ENCODE data around the gene TARS3. TPM values are rescaled to one million over a fixed set of nuclear protein-coding genes. Genes with fewer than 3 reads are reported as not detected.
A peak's percentile ranks its signal among the peaks of the same experiment; 100 is the strongest.

The TARS3 gene
- total and polyA plus RNA-seq, 3 experiments from 2014 or later, result 10.0 to 17.7 (median 10.7) TPM

DNA sequence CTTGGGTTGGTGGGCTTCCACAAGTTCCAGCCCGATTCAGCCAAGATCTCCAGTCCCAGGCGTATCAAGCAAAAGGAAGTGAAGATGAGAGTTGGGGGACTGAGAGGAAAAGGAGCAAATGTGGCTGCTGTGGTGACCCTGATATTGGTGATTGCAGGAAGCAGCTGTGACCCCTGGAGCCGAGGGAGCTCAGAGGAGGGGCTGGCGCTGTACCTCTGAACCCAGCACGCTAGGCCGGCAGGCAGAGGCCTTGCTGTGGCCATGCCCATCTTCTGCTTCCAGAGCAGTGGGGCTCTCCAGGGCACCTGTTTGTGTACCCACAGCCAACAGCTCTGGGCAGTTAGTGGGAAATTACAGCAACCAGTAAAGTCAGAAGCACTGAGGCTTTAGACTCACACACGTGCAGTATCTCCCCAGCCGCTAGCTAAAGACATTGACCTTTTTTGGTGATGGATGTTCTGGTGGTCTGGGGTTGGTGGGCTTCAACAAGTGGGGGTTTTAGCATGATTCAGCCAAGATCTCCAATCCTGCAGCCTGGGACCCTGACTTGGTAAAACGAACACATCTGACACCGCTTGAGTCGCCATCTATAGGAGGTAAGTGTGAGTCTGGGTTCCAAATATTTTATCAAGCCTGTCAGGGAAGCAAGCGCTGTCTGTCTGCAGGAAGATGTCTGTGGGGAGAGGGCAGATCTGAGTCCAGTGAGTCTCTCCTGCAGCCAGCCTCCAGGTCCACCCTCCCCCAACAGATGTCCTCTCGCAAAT, 105.2 kb downstream of the TARS3 start:
- peaks cover 2 to 48% (median 19%) of the 10 kb centered on the region in 3 donors for H3K36me3 Mint-ChIP-seq

DNA sequence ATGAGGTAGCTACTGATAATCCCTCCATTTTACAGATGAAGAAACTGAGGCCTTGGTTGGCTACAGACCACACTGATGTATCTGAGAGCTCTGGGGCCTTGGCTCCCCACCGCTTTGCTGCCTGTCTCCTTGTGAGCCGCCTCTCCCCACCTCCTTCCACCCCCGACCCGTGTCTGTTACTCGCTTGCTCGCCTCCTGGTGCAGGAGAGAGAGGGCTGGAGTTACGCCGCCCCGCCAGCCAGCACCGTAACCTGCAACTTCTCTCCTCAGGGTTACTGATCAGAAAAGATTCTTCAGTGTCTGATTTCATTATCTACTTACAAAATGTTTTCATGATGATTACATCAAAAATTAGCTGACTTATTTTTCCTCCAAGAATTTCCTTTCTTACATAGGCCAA, 106.2 kb downstream of the TARS3 start:
- peaks cover 0 to 1% (median 0%) of the 10 kb centered on the region in 5 donors for H3K9me3 Mint-ChIP-seq
- peak overlapping the region in 2 of 8 donors; percentile 43 to 57 for H3K27ac Mint-ChIP-seq
- CTCF ChIA-PET, result no interaction called here
- DNase-seq, result no peak
- H3K36me3 ChIP-seq (ENCODE audit: insufficient read depth, low read length), result no peaks in the 10 kb centered on the region
- H3K27me3 ChIP-seq (ENCODE audit: insufficient read depth, low read length, poor library complexity, severe bottlenecking), result no peaks in the 10 kb centered on the region
- H3K27ac ChIP-seq (ENCODE audit: low read depth, low read length), result no peak overlapping the region
- no peaks in the 10 kb centered on the region for H3K27me3 Mint-ChIP-seq
- H3K4me1 ChIP-seq (ENCODE audit: insufficient read depth, low read length), result peaks cover 8% of the 10 kb centered on the region
- H3K9me3 ChIP-seq (ENCODE audit: low read length), result no peaks in the 10 kb centered on the region
- POLR2A ChIA-PET, result no interaction called here
- H3K4me1 Mint-ChIP-seq, result peaks cover 12 to 16% (median 14%) of the 10 kb centered on the region in 3 donors
- peaks cover 0 to 40% (median 11%) of the 10 kb centered on the region in 3 donors for H3K36me3 Mint-ChIP-seq
- H3K4me3 ChIP-seq (ENCODE audit: low read length), result no peak overlapping the region
- H3K4me3 Mint-ChIP-seq, result no peak overlapping the region

More for the DNA sequence above, 105.2 kb downstream of the TARS3 start:
- ChIA-PET CTCF (no interaction called here), POLR2A (no interaction called here)
- no peak for DNase-seq
- Histone ChIP-seq H3K4me3 (ENCODE audit: low read length) (no peak overlapping the region), H3K27me3 (ENCODE audit: insufficient read depth, low read length, poor library complexity, severe bottlenecking) (no peaks in the 10 kb centered on the region), H3K4me1 (ENCODE audit: insufficient read depth, low read length) (peaks cover 8% of the 10 kb centered on the region), H3K27ac (ENCODE audit: low read depth, low read length) (no peak overlapping the region), H3K36me3 (ENCODE audit: insufficient read depth, low read length) (no peaks in the 10 kb centered on the region), H3K9me3 (ENCODE audit: low read length) (no peaks in the 10 kb centered on the region)
- H3K9me3 Mint-ChIP-seq, result peaks cover 0 to 4% (median 3%) of the 10 kb centered on the region in 5 donors
- no peak overlapping the region for H3K4me3 Mint-ChIP-seq
- no peak overlapping the region for H3K27ac Mint-ChIP-seq
- no peaks in the 10 kb centered on the region for H3K27me3 Mint-ChIP-seq
- H3K4me1 Mint-ChIP-seq, result peaks cover 19 to 26% (median 23%) of the 10 kb centered on the region in 3 donors

DNA sequence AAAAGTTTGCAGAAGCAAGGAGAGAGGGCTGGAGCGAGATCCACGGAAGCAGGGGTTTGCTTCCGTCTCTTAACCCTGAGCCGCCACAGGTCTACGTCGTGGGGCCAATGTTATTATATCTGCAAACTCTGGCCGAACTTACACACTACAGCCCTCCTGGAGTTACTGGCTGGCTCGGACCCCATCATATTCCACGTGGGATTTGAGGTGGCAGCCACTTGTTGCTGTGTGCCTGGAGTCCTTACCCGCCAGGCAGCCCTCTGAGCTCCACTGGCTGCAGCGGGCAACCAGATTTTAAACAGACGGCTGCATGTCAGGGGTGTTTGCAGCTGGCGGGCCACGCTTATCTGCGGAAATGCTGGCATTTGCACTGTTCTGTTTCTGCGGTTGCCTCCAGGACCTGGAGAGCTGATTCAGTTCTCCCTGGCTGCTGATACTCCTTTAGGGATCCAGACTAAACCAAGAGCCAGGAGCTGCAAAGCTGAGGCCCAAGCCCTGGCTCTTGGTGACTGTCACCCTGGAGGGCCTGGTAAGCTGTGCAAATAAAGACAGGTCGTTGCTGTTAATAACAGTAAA, 106.8 kb downstream of the TARS3 start:
- Histone ChIP-seq H3K9me3 (ENCODE audit: low read length) (no peaks in the 10 kb centered on the region), H3K27ac (ENCODE audit: low read depth, low read length) (no peak overlapping the region), H3K27me3 (ENCODE audit: insufficient read depth, low read length, poor library complexity, severe bottlenecking) (no peaks in the 10 kb centered on the region), H3K4me3 (ENCODE audit: low read length) (no peak overlapping the region), H3K4me1 (ENCODE audit: insufficient read depth, low read length) (peaks cover 7% of the 10 kb centered on the region), H3K36me3 (ENCODE audit: insufficient read depth, low read length) (no peaks in the 10 kb centered on the region)
- Mint-ChIP-seq H3K36me3 (peaks cover 0 to 36% (median 9%) of the 10 kb centered on the region in 3 donors), H3K4me1 (peaks cover 8 to 10% (median 10%) of the 10 kb centered on the region in 3 donors), H3K27ac (peak overlapping the region in 1 of 8 donors; percentile 72), H3K9me3 (no peaks in the 10 kb centered on the region), H3K27me3 (no peaks in the 10 kb centered on the region), H3K4me3 (no peak overlapping the region)
- ChIA-PET CTCF (no interaction called here), POLR2A (no interaction called here)
- no peak for DNase-seq

DNA sequence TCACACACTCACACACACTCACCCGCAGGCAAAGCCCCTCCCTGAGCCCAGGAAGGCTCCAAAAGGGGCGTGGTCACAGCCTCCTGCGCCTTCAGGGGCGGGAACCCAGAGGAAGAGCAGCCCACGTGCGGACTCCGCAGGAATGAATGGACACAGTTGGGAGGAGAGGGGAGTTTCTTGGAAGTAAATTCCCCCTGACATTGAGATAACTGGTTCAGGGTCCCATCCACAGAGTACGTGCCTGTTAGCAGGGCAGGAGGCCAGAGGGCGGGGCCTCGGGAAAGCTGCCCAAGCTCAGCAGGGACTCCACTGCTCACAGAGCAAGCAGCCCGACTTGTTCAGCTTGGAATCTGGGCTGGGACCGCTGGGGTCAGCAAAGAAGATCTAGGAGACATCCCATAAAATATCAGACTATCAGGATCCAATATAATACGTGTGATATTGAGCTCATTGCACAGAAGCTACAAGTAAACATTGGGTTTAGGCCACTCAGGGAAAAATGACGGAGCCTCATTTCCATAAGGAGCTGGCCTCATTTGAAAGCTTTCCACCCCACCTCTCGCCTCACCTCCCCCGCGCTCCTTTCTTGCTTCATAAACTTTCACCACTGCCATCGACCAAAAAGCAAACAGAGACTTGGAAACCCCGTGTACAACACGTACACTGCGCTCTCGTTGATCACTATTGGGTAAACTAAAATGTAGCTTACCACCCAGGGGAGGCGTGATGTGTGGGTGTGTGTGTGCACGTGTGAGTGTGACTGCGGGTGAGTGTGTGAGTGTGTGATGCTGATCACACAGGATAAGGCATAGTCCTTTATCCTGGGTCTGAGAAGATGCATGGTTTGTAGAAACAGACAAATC, 108.1 kb downstream of the TARS3 start:
- Mint-ChIP-seq H3K27ac (no peak overlapping the region), H3K4me3 (no peak overlapping the region), H3K27me3 (no peaks in the 10 kb centered on the region), H3K9me3 (no peaks in the 10 kb centered on the region), H3K4me1 (peaks cover 0 to 1% (median 0%) of the 10 kb centered on the region in 3 donors), H3K36me3 (peaks cover 0 to 29% (median 4%) of the 10 kb centered on the region in 3 donors)
- no peak overlapping the region for H3K4me3 ChIP-seq (ENCODE audit: low read length)
- no peaks in the 10 kb centered on the region for H3K27me3 ChIP-seq (ENCODE audit: insufficient read depth, low read length, poor library complexity, severe bottlenecking)
- ChIA-PET POLR2A (no interaction called here), CTCF (no interaction called here)
- no peak overlapping the region for H3K27ac ChIP-seq (ENCODE audit: low read depth, low read length)
- no peaks in the 10 kb centered on the region for H3K36me3 ChIP-seq (ENCODE audit: insufficient read depth, low read length)
- no peaks in the 10 kb centered on the region for H3K4me1 ChIP-seq (ENCODE audit: insufficient read depth, low read length)
- no peak for DNase-seq
- no peaks in the 10 kb centered on the region for H3K9me3 ChIP-seq (ENCODE audit: low read length)

DNA sequence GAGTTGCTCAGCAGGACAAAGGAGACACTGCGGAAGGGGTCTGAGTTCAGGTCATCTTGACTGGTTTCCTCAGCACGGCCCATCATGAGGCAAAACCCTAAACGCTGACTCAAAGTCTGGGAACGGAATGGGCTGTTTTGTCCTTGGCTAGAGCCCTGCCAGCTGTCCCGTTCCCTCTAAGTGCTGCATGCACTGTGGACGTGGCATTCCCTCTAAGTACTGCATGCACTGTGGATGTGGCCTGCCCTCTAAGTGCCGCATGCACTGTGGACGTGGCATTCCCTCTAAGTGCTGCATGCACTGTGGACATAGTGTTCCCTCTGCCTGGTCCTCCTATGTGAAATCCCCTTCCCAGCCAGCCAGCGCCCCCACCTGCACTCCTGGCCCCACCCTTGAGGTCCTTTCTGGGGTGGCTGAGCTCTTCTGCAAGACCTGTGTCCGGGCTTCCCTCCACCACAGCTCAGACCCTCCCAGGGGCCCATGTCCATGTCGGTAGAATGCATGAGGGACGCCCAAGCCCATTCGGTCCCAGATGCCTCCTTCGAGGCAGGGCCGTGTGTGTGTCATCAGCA, 108.8 kb downstream of the TARS3 start:
- no peak overlapping the region for H3K4me3 ChIP-seq (ENCODE audit: low read length)
- no peaks in the 10 kb centered on the region for H3K36me3 ChIP-seq (ENCODE audit: insufficient read depth, low read length)
- ChIA-PET POLR2A (no interaction called here), CTCF (no interaction called here)
- Mint-ChIP-seq H3K36me3 (peaks cover 0 to 23% (median 1%) of the 10 kb centered on the region in 3 donors), H3K27ac (no peak overlapping the region), H3K27me3 (no peaks in the 10 kb centered on the region), H3K9me3 (no peaks in the 10 kb centered on the region), H3K4me3 (no peak overlapping the region), H3K4me1 (peaks cover 0 to 1% (median 0%) of the 10 kb centered on the region in 3 donors)
- H3K9me3 ChIP-seq (ENCODE audit: low read length), result no peaks in the 10 kb centered on the region
- no peak overlapping the region for H3K27ac ChIP-seq (ENCODE audit: low read depth, low read length)
- H3K4me1 ChIP-seq (ENCODE audit: insufficient read depth, low read length), result no peaks in the 10 kb centered on the region
- no peak for DNase-seq
- H3K27me3 ChIP-seq (ENCODE audit: insufficient read depth, low read length, poor library complexity, severe bottlenecking), result no peaks in the 10 kb centered on the region

DNA sequence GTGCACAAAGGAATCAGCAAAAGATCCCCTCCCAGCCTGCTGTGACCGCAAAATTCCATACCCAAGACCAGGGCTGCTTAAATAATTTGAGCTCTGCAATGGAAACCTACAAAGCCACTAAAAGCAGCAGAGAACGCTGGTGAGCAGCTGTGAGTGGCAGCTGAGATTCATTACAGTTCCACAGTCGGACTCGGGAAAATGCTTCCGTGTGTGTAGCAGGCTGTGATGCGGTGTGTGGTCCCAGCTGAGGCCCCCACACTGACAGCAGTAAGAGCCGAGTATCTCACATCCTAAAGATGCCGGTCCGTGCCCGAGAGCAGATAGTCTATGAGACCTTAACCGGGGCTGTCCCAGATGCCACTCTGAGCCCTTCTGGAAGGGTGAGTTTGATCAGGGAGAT, 109.5 kb downstream of the TARS3 start:
- CTCF ChIA-PET, result no interaction called here
- Histone ChIP-seq H3K36me3 (ENCODE audit: insufficient read depth, low read length) (no peaks in the 10 kb centered on the region), H3K9me3 (ENCODE audit: low read length) (no peaks in the 10 kb centered on the region), H3K4me3 (ENCODE audit: low read length) (no peak overlapping the region), H3K27me3 (ENCODE audit: insufficient read depth, low read length, poor library complexity, severe bottlenecking) (no peaks in the 10 kb centered on the region), H3K4me1 (ENCODE audit: insufficient read depth, low read length) (no peaks in the 10 kb centered on the region), H3K27ac (ENCODE audit: low read depth, low read length) (no peak overlapping the region)
- Mint-ChIP-seq H3K36me3 (peaks cover 0 to 17% (median 0%) of the 10 kb centered on the region in 3 donors), H3K4me3 (no peak overlapping the region), H3K9me3 (no peaks in the 10 kb centered on the region), H3K27me3 (no peaks in the 10 kb centered on the region), H3K27ac (no peak overlapping the region), H3K4me1 (peaks cover 0 to 1% (median 0%) of the 10 kb centered on the region in 3 donors)
- DNase-seq, result no peak
- POLR2A ChIA-PET, result no interaction called here

DNA sequence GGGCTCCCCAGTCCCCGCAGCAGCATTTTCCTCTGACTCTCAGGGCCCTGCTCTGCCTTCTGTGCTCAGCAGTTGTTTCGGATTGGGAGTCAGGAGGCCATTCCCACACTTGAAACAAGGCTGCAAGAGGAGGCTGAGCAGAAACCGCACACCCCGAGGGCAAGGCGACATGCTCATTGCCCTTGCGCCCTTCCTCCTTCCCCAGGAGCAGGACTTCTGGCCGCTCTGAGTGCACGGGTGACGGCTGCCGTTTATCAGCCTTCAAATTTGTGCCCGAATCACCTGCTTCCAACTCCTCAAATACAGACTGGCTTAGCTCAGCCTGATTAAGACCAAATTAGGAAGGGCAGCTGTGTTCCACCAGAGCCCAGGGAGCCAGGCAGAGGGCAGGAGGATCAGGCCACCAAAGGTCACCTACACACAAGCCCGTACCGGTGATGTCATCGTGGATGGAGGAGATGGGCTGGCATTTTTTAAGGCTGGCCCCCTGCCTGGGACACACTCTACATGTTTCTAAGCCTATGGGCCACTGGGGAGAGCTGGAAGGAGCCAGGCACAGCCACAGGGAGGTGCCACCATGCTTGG, 110.2 kb downstream of the TARS3 start:
- no peaks in the 10 kb centered on the region for H3K9me3 Mint-ChIP-seq
- CTCF ChIA-PET, result no interaction called here
- H3K36me3 Mint-ChIP-seq, result peaks cover 0 to 12% (median 0%) of the 10 kb centered on the region in 3 donors
- Histone ChIP-seq H3K4me1 (ENCODE audit: insufficient read depth, low read length) (no peaks in the 10 kb centered on the region), H3K27me3 (ENCODE audit: insufficient read depth, low read length, poor library complexity, severe bottlenecking) (no peaks in the 10 kb centered on the region), H3K9me3 (ENCODE audit: low read length) (no peaks in the 10 kb centered on the region), H3K36me3 (ENCODE audit: insufficient read depth, low read length) (no peaks in the 10 kb centered on the region), H3K4me3 (ENCODE audit: low read length) (no peak overlapping the region), H3K27ac (ENCODE audit: low read depth, low read length) (no peak overlapping the region)
- POLR2A ChIA-PET, result no interaction called here
- no peak overlapping the region for H3K27ac Mint-ChIP-seq
- no peak for DNase-seq
- no peaks in the 10 kb centered on the region for H3K27me3 Mint-ChIP-seq
- H3K4me1 Mint-ChIP-seq, result peaks cover 0 to 1% (median 0%) of the 10 kb centered on the region in 3 donors
- no peak overlapping the region for H3K4me3 Mint-ChIP-seq
